Measurements from ENCODE around the gene PEF1. TPM values are rescaled to one million over a fixed set of nuclear protein-coding genes. Genes with fewer than 3 reads are reported as not detected.
A peak's percentile ranks its signal among the peaks of the same experiment; 100 is the strongest.

Gene PEF1
- total and polyA plus RNA-seq, 2 donors (not counting 3 experiments of a cell fraction or from before 2014, with no cell fraction given), result 73.3 to 161 TPM

DNA sequence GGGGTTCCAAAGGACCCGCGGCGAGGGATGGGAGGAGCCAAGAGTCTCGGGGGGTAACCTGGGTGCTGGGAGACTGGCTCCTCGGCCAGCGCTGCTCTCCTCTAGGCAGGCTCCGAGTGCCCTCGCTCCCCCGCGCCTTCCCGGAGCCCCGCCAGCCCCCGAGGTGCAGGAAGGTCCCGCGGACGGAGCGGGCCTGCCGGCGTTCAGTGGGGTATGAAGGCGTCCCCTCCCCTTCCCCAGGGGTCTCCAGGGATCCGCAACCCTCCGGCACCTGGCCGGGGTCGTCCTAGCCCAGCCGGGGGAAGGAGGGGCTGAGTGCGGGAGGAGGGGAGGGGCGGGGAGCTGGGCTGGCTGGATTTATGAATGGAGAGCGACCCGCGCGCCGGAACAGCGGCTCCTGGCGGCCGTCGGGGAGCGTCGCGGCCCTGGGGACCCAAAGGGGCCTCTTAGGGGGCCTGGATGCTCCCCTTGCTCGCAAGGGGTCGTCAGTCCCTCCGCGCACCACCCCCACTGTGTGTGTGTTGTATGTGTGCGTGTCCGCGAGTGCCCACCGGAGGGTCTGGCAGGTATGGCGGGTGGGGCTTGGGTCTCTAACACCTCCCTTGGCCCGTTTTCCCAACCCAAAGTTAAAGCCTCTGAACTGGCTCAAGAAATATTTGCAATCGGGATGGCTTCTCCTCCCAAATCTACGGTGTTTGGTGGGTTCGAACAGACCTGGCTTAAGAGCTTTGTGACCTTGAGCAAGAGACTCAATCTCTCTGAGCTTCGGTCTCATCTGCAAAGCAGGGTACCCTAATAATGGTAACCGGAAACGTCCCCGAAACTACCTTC lies 26.5 kb downstream of the PEF1 start:
- dilution Hi-C loops (cut with MboI; ENCODE audit: extremely low pct_ligation_motif_present, low sequenced_read_pairs), result no loop called here
- Histone ChIP-seq H3K27me3 (ENCODE audit: control insufficient read depth in 2 of 2, insufficient read depth in 2 of 2, low read length in 2 of 2) (peaks cover 0 to 1% of the 10 kb centered on the region in 2 experiments), H4K20me1 (replicated peaks; ENCODE audit: control insufficient read depth, extremely low read depth, insufficient read depth, low read length) (no peaks in the 10 kb centered on the region), H3K4me1 (ENCODE audit: control insufficient read depth, extremely low read depth, insufficient read depth, low read length) (no peaks in the 10 kb centered on the region), H3K9me1 (replicated peaks; ENCODE audit: control insufficient read depth, extremely low read depth, insufficient read depth, low read length) (no peaks in the 10 kb centered on the region), H2AFZ (ENCODE audit: low read depth, low read length) (peak overlapping the region; percentile 89), H3K79me2 (ENCODE audit: control insufficient read depth, insufficient read depth, low read length) (no peaks in the 10 kb centered on the region), H3K9me3 (replicated peaks; ENCODE audit: control insufficient read depth, insufficient read depth, low read length) (no peaks in the 10 kb centered on the region), H3K9ac (replicated peaks; ENCODE audit: extremely low read depth, insufficient read depth, low read length) (peak overlapping the region; percentile 26), H3K4me3 (replicated peaks in 1 of 3; ENCODE audit: insufficient read depth in 1 of 3, low read depth in 1 of 3, low read length in 3 of 3) (peak overlapping the region; percentile 39 to 58 (median 54)), H3K4me2 (ENCODE audit: insufficient read depth, low read length) (peak overlapping the region; percentile 73), H3K36me3 (ENCODE audit: control insufficient read depth in 2 of 2, extremely low read depth in 1 of 2, insufficient read depth in 2 of 2, low read length in 2 of 2) (no peaks in the 10 kb centered on the region), H3K27ac (ENCODE audit: insufficient read depth, low read depth, low read length) (no peak overlapping the region)
- POLR2A ChIA-PET, result interaction anchor here (0.6 kb wide), 1 partner anchor 42 kb away, joined by 3 read pairs; the partner anchor contains the start of gene TINAGL1
- no peak for TF ChIP-seq MYC (IDR thresholded peaks at IDR 0.05; ENCODE audit: low read depth, low read length)
- TF ChIP-seq, protein P1, sequence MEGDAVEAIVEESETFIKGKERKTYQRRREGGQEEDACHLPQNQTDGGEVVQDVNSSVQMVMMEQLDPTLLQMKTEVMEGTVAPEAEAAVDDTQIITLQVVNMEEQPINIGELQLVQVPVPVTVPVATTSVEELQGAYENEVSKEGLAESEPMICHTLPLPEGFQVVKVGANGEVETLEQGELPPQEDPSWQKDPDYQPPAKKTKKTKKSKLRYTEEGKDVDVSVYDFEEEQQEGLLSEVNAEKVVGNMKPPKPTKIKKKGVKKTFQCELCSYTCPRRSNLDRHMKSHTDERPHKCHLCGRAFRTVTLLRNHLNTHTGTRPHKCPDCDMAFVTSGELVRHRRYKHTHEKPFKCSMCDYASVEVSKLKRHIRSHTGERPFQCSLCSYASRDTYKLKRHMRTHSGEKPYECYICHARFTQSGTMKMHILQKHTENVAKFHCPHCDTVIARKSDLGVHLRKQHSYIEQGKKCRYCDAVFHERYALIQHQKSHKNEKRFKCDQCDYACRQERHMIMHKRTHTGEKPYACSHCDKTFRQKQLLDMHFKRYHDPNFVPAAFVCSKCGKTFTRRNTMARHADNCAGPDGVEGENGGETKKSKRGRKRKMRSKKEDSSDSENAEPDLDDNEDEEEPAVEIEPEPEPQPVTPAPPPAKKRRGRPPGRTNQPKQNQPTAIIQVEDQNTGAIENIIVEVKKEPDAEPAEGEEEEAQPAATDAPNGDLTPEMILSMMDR (IDR thresholded peaks at IDR 0.05; ENCODE audit: extremely low read depth in 1 of 2, insufficient read depth in 1 of 2, low read depth in 1 of 2, low read length in 2 of 2), result peak; percentile 73 to 97
- intact Hi-C loops (cut with micrococcal nuclease), result loop anchor here (1.0 to 10.0 kb wide), 6 partner anchors 21 to 434 kb away; no protein-coding TSS in a partner anchor
- no TSS peak for BruUV-seq (replicated peaks)
- CTCF ChIA-PET, result interaction anchor here (0.6 to 3.2 kb wide), 25 partner anchors 8 to 196 kb away, joined by 3 to 73 read pairs (median 4); no protein-coding TSS in a partner anchor
- FAIRE-seq (peak; percentile 62), DNase-seq (ENCODE audit: low read depth, low spot score) (peak; percentile 59)
